Right cardiac atrium (tissue), 5 donors: ENCODE results near the gene DIMT1. TPM values are rescaled to one million over a fixed set of nuclear protein-coding genes. Genes with fewer than 3 reads are reported as not detected.

Experiments
- polyA plus RNA-seq: library from polyadenylated mRNA; stranded (reverse); fragments of 200-250 nt; gene quantifications from one replicate; pipeline ENCODE4 v1.2.3, GENCODE V29; 2013
- total RNA-seq, 4 donors: library from RNA; stranded (reverse); fragmentation: NEBNext Ultra II Directional; extraction: Animal tissue kit (Norgen Biotek cat#: 25700); gene quantifications; one replicate each; pipeline ENCODE4 v1.2.1, GENCODE V29; 2021
- donor health status: healthy with polysubstance abuse.
- donor health status: DM: no; HTN: yes; CAD: no.
- donor health status: DM: no; HTN: no; CAD: no.
- donor health status: DM: no; HTN: yes; CAD: no; lungs with severe emphysema.
- donor health status: DM: yes; HTN: yes; CAD: no.

DIMT1 gene
- total and polyA plus RNA-seq, 5 donors: 12.7 to 25.1 (median 19.6) TPM

Other genes starting within 250 kb of the DIMT1 start
- gene KIF2A, start 97.7 kb downstream of the DIMT1 start, total RNA-seq: 10 to 100 TPM; 12.9 to 15.5 (median 14.7) TPM
- 2.7 TPM for gene KIF2A, start 97.7 kb downstream of the DIMT1 start, polyA plus RNA-seq
- gene IPO11, start 8.9 kb upstream of the DIMT1 start, total RNA-seq: 10 to 100 TPM; 28.4 to 37.4 (median 32.9) TPM
- gene IPO11, start 8.9 kb upstream of the DIMT1 start, polyA plus RNA-seq: 10.2 TPM
- gene LRRC70, start 174.9 kb upstream of the DIMT1 start, total RNA-seq: 1 to 10 TPM in 3 of 4 donors, under 1 TPM in 1; 0.86 to 2.5 (median 2.0) TPM
- 3.8 TPM for gene LRRC70, start 174.9 kb upstream of the DIMT1 start, polyA plus RNA-seq